Retinal pigment epithelial cell (primary cell): ENCODE data around the gene REEP5.

Source experiments
- DNase-seq: peaks from one replicate; pipeline ENCODE4 v3.0.0-alpha.2; 2010; ENCODE audit warnings: low read depth
- H3K4me3 ChIP-seq: 2 replicates; pipeline ENCODE4 v1.5.1; 2011; ENCODE audit warnings: mild to moderate bottlenecking, low read length, control low read depth, moderate library complexity
- TF ChIP-seq, protein P1 (sequence below): conservative IDR thresholded peaks from 2 replicates; pipeline ENCODE4 v1.5.1; 2011; ENCODE audit warnings: low read depth, low read length, control low read depth, inconsistent platforms

The REEP5 gene

DNA sequence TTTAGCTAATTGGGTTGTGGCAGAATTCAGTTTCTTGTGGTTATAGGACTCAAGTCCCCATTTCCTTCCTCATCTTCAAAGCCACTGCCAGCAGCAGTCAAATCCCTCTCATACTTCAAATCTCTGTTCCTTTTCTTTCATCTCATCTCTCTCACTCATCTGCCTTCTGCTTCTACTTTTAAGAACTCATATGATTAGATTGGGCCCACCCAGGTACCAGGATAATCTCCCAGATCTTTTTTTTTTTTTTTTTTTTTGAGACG lies 8.0 kb upstream of the REEP5 start:
- no peak for DNase-seq
- H3K4me3 ChIP-seq: no peak overlapping the region
- TF ChIP-seq, protein P1, sequence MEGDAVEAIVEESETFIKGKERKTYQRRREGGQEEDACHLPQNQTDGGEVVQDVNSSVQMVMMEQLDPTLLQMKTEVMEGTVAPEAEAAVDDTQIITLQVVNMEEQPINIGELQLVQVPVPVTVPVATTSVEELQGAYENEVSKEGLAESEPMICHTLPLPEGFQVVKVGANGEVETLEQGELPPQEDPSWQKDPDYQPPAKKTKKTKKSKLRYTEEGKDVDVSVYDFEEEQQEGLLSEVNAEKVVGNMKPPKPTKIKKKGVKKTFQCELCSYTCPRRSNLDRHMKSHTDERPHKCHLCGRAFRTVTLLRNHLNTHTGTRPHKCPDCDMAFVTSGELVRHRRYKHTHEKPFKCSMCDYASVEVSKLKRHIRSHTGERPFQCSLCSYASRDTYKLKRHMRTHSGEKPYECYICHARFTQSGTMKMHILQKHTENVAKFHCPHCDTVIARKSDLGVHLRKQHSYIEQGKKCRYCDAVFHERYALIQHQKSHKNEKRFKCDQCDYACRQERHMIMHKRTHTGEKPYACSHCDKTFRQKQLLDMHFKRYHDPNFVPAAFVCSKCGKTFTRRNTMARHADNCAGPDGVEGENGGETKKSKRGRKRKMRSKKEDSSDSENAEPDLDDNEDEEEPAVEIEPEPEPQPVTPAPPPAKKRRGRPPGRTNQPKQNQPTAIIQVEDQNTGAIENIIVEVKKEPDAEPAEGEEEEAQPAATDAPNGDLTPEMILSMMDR: no peak

DNA sequence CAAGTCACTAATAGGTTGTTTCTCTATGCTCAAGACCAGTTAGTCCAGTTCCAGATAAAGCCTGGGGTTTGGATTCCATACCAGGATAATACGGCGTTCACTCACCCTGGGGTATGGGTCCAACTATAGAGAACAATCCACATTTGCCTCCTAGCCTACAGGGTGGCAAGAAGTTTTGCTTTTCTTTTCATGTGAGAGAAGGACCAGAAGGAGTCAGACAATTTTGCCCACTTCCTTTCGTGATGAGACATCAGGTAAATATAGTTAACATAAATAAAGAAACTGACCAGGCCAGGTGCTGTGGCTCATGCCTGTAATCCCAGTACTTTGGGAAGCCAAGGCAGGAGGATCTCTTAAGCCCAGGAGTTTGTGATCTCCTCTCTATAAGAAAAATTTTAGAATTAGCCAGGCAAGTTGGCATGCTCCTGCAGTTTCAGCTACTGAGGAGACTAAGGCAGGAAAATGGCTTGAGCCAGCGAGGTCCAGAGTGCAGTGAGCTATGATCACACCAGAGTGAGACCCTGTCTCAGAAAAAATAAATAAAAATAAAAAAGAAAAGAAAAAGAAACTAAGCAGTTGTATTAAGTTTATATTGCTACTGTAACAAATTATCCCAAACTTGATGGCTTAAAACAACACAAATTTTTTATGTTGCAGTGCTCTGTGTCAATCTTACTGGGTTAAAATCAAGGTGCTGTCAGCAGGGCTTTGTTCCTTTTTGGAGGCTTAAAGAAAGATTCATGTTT lies 7.5 kb upstream of the REEP5 start:
- TF ChIP-seq, protein P1: no peak
- no peak overlapping the region for H3K4me3 ChIP-seq
- no peak for DNase-seq

DNA sequence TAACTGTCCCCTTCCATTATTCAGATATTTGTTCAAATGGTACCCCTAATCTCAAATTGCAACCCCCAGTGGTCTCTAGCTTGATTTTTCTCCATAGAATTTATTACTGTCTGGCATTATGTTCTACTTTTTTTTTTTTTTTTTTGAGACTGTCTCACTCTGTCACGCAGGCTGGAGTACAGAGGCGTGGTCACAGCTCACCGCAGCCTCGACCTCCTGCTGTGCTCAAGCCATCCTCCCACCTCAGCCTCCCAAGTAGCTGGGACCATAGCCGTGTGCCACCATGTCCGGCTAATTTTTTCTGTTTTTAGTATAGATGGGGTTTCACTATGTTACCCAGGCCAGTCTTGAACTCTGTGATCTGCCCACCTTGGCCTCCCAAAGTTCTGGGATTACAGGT lies 2.0 kb upstream of the REEP5 start:
- TF ChIP-seq, protein P1: no peak
- no peak overlapping the region for H3K4me3 ChIP-seq
- DNase-seq: no peak

DNA sequence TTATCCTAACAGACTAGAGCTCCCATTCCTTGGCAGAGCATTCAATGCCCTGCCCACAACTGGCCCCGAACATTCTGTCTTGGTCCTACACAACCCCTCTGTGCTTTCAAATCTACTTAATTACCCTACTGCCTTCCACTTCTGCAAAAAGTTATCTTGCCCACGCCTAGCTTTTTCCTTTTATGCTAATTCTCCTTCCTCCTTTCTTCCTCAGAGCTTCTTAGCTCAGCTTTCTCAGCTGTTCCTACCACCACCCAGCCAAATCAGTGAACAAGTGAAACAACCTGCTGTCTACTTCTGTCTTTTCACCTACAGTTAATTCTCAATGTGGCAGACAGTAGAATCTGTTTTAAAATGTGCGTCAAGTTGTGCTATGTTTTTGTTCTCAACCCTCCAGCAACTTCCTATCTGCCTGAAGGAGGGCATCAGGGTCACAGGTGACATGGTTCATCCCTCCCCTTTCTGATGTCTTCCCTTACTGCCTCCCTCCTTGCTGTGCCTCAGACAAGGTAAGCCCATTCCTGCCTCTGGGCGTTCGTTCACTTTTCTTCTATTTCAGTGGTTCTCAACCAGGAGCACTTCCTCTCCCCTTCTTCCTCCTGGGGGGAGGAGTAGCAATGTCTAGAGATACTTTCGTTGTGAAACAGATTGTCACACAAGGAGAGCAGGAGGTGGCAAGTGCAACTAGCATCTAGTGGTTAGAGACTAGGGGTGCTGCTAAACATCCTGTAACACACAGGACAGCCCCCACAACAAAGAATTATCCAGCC lies 1.3 kb upstream of the REEP5 start:
- no peak for DNase-seq
- TF ChIP-seq, protein P1: no peak
- no peak overlapping the region for H3K4me3 ChIP-seq

DNA sequence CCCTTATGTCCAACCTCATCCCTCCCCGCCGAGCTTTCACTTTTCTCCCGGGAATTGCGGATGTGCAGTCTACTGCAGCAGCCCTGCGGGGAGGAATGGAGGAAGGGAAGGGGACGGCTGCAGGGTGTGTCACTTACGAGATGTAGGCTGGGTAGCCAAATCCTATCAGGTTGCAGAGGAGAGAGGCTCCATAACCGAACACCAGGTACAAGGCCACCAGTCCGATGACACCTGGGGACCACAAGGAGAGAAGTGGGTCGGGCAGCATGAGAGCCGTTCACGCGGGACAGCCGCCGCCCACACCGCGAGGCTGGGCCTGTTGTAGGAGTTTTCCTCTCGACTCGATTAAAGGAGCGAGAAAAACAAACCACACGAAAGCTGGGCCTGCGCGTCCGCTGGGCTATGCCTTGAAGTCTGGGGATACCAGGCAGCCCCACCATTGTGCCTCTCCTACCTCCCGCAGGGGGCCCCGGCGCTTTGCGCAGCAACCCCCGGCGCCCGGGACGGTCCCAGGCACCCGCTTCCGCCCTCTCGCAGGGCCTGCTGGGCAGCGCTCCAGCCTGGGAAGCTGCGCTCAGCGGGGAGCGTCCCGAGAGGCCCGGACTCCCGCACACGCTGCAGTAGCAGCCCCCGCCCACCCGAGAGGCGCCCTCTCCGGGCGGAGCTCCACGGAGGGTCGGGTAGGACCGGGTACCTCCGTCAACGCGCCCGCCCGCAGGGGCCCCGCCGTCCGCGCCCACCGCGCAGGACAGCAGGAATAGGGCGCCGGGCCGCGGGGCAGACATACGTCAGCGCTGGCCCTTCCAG lies 798 bp downstream of the REEP5 start:
- peak overlapping the region; percentile 91 for H3K4me3 ChIP-seq
- no peak for DNase-seq
- TF ChIP-seq, protein P1: no peak

DNA sequence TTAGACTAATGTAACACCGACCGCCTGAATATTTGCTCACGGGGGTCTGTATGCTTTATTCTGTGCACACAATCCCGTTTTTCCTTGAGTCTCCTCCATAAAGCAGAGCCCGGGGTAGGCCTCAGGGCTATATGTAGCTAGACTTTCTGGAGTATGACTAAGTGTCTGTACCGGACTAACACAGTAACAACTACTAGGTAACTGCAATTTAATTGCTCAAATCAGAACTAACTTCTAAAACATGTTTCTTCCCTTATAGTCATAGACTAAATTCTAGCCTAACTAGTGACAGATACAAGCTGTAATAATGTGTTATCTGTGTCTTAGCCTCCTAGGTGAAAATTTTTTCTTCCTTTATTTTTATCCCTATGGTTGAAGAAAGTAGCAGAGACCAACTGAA lies 2.1 kb downstream of the REEP5 start:
- no peak for DNase-seq
- H3K4me3 ChIP-seq: peak overlapping the region; percentile 91
- TF ChIP-seq, protein P1: no peak
